Measurements from ENCODE around the gene UQCR11.

Gene UQCR11

DNA sequence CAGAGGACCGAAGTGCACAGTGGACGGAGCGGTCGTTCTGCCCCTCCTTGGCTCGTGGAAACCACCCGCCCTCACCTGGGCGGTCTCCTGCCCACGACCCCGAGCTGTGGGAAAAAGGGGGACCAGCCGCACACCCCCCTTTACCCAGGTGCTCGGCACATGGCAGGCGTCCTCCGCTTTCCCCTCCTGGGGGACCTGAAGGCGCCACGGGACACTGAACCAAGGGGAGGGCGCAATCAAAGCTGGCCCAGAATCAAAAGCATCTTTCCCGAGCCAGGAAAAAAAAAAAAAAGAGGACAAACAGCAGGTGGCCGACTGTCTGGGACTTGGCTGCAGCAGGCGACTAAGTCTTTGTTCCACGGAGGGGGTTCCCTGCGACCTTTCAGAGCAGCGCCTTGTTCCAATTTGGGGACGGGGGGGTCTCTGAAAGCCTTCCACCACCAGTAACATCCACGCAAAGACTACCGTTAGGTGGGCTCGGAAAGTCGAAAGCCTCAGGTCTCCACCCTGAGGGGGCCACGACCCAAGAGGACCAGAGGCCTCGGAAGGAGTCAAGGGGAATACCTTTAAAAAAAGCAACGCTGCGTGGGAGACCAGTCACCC, 13.7 kb downstream of the UQCR11 start:
- Histone ChIP-seq H3K36me3 (ENCODE audit: insufficient read depth, low read length) (peaks cover 35% of the 10 kb centered on the region), H3K4me2 (ENCODE audit: insufficient read depth, low read length) (peak overlapping the region; percentile 72), H3K4me1 (ENCODE audit: insufficient read depth, low read length) (peaks cover 28% of the 10 kb centered on the region), H3K9ac (ENCODE audit: low read depth, low read length) (peak overlapping the region; percentile 100), H3K27me3 (ENCODE audit: insufficient read depth, low read length, poor library complexity) (no peaks in the 10 kb centered on the region), H3K27ac (ENCODE audit: low read length) (peak overlapping the region; percentile 96), H4K20me1 (ENCODE audit: insufficient read depth, low read length) (peaks cover 32% of the 10 kb centered on the region), H3K79me2 (ENCODE audit: insufficient read depth, low read length) (peaks cover 59% of the 10 kb centered on the region), H3K9me3 (ENCODE audit: insufficient read depth, low read length, severe bottlenecking) (no peaks in the 10 kb centered on the region), H3K4me3 (ENCODE audit: low read depth in 1 of 2, low read length in 2 of 2) (peak overlapping the region; percentile 84 to 89), H2AFZ (ENCODE audit: low read depth, low read length) (peak overlapping the region; percentile 71; the same call in 1 of the 2 replicates)
- TF ChIP-seq, protein P1, sequence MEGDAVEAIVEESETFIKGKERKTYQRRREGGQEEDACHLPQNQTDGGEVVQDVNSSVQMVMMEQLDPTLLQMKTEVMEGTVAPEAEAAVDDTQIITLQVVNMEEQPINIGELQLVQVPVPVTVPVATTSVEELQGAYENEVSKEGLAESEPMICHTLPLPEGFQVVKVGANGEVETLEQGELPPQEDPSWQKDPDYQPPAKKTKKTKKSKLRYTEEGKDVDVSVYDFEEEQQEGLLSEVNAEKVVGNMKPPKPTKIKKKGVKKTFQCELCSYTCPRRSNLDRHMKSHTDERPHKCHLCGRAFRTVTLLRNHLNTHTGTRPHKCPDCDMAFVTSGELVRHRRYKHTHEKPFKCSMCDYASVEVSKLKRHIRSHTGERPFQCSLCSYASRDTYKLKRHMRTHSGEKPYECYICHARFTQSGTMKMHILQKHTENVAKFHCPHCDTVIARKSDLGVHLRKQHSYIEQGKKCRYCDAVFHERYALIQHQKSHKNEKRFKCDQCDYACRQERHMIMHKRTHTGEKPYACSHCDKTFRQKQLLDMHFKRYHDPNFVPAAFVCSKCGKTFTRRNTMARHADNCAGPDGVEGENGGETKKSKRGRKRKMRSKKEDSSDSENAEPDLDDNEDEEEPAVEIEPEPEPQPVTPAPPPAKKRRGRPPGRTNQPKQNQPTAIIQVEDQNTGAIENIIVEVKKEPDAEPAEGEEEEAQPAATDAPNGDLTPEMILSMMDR (IDR thresholded peaks at IDR 0.05; ENCODE audit: borderline replicate concordance, extremely low read depth, low read length, poor library complexity, severe bottlenecking): no peak
- TF ChIP-seq EZH2 (IDR thresholded peaks at IDR 0.05; ENCODE audit: borderline replicate concordance, low read depth, low read length, severe bottlenecking): no peak
- ATAC-seq (ENCODE audit: insufficient read depth, low read depth) (no peak), DNase-seq (no peak)

DNA sequence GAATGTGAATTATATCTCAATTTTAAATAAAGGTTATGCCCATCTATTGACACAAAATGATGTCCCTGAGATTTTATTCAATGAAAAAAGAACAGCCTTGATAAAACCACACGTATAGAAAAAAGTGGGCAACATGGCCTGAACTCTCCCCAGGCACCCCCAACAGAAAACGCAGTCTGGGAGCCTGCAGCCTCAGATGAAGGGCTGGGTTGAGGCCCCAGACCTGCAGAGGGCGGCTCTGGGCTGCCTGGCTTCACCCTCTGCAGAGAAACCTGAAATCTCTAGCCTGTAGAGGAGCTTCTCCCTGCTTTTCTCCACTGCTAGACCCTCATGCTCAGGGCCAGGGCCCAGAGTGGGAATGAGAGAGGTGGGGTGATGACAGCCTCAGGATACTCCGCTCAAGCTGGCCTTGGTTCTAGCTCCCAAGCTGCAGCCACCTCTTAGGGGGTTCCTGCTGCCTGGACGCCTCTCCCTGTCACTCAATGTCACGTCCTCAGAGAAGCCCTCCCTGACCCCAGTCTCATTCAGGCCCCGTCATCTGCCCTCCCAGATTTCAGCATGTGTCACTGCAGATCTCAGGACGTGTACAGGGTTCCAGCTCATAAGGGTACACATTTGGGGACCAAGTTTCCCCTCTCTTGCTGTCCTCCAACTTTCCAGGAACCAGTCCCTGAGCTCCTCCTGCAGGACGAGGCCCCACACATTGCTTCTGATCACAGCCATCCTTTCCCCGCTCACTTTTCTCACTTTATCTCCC, 14.4 kb downstream of the UQCR11 start:
- H3K4me3 ChIP-seq (ENCODE audit: low read depth in 1 of 2, low read length in 2 of 2): peak overlapping the region; percentile 84 to 89; a peak in 3 of 4 replicates
- peak overlapping the region; percentile 72 for H3K4me2 ChIP-seq (ENCODE audit: insufficient read depth, low read length)
- TF ChIP-seq, protein P1 (IDR thresholded peaks at IDR 0.05; ENCODE audit: borderline replicate concordance, extremely low read depth, low read length, poor library complexity, severe bottlenecking): peak; percentile 44
- no peak for TF ChIP-seq EZH2 (IDR thresholded peaks at IDR 0.05; ENCODE audit: borderline replicate concordance, low read depth, low read length, severe bottlenecking)
- DNase-seq (peak; percentile 53), ATAC-seq (ENCODE audit: insufficient read depth, low read depth) (peak; percentile 49)
- no peaks in the 10 kb centered on the region for H3K27me3 ChIP-seq (ENCODE audit: insufficient read depth, low read length, poor library complexity)
- H3K27ac ChIP-seq (ENCODE audit: low read length): peak overlapping the region; percentile 96
- no peaks in the 10 kb centered on the region for H3K9me3 ChIP-seq (ENCODE audit: insufficient read depth, low read length, severe bottlenecking)
- H3K79me2 ChIP-seq (ENCODE audit: insufficient read depth, low read length): peaks cover 64% of the 10 kb centered on the region
- peak overlapping the region; percentile 100 for H3K9ac ChIP-seq (ENCODE audit: low read depth, low read length)
- no peak overlapping the region for H2AFZ ChIP-seq (ENCODE audit: low read depth, low read length)
- H4K20me1 ChIP-seq (ENCODE audit: insufficient read depth, low read length): peaks cover 38% of the 10 kb centered on the region
- H3K36me3 ChIP-seq (ENCODE audit: insufficient read depth, low read length): peaks cover 38% of the 10 kb centered on the region
- peaks cover 28% of the 10 kb centered on the region for H3K4me1 ChIP-seq (ENCODE audit: insufficient read depth, low read length)

DNA sequence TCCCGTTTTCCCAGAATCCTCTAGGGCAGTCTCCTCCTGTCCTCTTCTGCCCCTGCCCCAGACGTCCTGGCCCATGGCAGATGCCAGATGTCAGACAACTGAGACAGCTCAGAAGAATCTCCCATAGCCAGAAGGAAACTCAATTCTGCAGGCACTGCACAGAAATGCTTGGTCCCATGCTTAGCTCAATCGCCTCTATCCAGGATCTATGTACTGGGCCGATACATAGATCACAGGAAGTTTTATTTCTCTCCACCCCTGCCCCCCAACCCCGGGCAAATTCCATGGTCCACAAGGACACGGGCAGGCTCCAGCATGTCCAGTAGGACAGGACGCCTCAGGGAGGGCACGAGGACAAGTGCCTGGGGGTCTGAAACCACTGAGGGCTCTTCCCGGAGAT, 17.4 kb downstream of the UQCR11 start:
- Histone ChIP-seq H2AFZ (ENCODE audit: low read depth, low read length) (no peak overlapping the region), H3K9me3 (ENCODE audit: insufficient read depth, low read length, severe bottlenecking) (no peaks in the 10 kb centered on the region), H3K4me2 (ENCODE audit: insufficient read depth, low read length) (no peak overlapping the region), H3K9ac (ENCODE audit: low read depth, low read length) (no peak overlapping the region), H3K4me1 (ENCODE audit: insufficient read depth, low read length) (peaks cover 19% of the 10 kb centered on the region), H3K27ac (ENCODE audit: low read length) (no peak overlapping the region), H3K27me3 (ENCODE audit: insufficient read depth, low read length, poor library complexity) (no peaks in the 10 kb centered on the region), H4K20me1 (ENCODE audit: insufficient read depth, low read length) (peaks cover 54% of the 10 kb centered on the region), H3K79me2 (ENCODE audit: insufficient read depth, low read length) (peaks cover 87% of the 10 kb centered on the region), H3K4me3 (ENCODE audit: low read depth in 1 of 2, low read length in 2 of 2) (no peak overlapping the region), H3K36me3 (ENCODE audit: insufficient read depth, low read length) (peaks cover 61% of the 10 kb centered on the region)
- ATAC-seq (ENCODE audit: insufficient read depth, low read depth): no peak
- TF ChIP-seq, protein P1 (IDR thresholded peaks at IDR 0.05; ENCODE audit: borderline replicate concordance, extremely low read depth, low read length, poor library complexity, severe bottlenecking): no peak
- no peak for TF ChIP-seq EZH2 (IDR thresholded peaks at IDR 0.05; ENCODE audit: borderline replicate concordance, low read depth, low read length, severe bottlenecking)
- no peak for DNase-seq

Data from DND-41 (cell line).